NCI-H510A treated with DMSO at 0.1 percent for 48 hours (cell line): ENCODE measurements around the gene PHKB.
"Not testable (repeated sequence)": the region's sequence is repeated elsewhere in the genome, so short reads cannot be mapped to it uniquely, and the experiment has no call there.

Source experiments
- DNase-seq: peaks from one replicate; lab custom pipeline; 2025; lab: John Stamatoyannopoulos, UW

The PHKB gene

DNA sequence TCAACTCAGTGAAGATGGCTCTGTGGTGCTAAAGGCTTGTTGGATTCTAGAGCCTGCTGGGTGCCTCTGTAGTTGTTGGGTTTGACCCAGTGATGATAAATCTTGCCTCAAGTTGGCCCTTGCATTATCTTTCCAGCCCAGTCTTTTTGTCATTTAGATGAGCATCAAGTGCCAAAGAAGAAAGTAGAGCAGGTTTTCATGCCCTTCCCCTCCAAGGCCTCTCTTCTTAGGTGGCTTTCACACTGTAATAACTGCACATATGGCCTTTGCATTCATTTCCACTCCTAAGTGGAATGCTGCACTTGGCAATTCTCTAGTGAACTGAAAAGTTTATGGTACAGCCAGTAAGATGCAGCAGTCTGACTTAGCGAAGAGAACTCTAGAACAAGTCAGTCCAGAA is 165.1 kb downstream of the PHKB start:
- no peak for DNase-seq

DNA sequence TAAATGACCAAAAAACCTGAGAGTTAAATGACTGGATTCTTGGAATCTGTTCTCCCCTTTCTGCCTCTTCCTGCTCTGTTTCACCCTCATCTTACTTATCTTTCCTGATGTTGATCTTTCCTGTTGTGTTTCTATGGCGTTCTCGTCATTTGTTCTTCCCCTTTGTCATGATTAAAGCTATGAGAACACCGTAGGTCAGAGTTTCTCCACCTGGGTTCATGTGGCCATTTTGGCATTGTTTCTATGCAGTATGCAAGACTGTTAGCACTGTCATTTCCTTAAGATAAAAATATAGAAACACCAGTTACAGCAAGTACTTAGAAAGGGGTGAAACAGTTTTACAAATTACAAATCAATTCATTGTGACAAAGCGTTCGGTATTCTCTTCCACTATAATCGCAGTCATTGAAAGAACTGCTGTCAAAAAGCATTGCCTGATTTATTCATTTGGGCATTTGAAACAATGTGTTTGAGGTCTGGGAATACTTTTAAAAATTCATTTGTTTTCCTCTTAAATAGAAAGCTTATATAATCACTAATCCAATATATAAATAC is 166.0 kb downstream of the PHKB start:
- DNase-seq, result no peak

DNA sequence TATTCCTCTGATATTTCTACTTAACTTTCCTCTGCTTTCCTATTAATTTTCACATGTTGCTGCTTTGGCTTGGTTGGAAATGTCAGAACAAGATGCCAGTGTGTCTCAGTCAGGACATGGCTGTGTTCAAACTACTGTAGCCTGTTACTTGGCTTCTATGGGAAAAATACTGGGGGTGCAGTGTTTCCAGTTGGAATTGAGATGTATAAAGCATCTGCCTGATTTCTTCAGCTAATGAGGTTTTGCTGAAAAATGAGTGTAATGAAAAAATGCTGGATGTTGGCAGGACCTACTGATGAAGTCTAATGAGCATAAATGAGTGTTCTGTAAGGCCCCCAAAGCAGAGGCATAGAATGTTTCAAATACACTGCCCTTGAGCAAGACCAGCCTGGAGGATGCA is 166.6 kb downstream of the PHKB start:
- no peak for DNase-seq

DNA sequence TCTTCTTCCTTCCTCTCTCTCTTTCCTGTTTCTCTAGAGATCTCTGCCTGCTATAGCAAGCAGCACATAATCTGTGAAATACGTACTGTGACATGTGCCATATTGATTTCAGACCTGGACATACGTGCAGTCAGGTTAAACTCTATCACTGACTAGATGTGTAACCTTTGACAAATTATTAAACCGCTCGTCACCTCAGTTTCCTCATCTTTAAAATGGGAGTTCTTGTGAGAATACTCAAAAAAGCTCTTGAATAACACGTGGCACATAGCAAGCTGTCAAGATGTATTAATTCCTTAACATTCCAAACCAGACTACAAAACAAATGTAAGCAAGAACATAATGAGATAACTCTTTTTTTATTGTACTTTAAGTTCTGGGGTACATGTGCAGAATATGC is 170.0 kb downstream of the PHKB start:
- DNase-seq, result no peak

DNA sequence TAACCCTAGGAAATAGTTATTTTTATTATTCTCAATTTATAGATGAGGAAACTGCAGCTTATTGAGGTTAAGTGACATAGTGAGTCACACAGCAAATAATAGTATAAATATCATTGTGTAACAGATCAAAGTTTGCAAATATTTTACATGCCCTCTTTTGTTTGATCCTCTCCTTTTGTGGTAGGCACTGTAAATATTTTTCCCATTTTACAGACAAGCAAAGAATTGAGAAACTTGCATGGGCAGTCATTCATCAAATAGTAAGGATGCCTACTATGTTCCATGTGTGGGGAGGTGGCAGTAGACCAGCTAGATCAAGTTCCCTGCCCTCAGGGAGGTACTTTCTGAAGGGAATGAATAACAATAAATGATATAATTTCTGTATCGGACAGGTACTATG is 173.0 kb downstream of the PHKB start:
- DNase-seq, result no peak

DNA sequence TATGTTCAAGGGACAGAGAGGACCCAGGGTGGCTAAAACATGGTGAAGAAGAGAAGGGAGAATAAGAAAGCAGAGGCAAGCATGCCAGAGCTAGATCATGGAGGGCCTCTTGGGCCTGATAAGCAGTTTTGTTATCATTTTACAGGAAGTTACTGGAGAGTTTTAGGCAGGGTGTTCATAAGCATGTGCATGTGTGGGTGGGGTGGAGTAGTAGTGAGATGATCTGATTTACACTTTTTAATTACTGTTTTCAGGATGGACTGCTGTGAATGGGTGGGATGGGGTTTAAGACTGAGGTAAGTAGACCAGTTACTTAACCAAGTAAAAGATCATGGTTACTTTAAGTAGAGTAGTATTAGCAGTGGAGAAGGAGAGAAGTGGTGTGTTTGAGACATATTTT is 173.6 kb downstream of the PHKB start:
- DNase-seq, result no peak

DNA sequence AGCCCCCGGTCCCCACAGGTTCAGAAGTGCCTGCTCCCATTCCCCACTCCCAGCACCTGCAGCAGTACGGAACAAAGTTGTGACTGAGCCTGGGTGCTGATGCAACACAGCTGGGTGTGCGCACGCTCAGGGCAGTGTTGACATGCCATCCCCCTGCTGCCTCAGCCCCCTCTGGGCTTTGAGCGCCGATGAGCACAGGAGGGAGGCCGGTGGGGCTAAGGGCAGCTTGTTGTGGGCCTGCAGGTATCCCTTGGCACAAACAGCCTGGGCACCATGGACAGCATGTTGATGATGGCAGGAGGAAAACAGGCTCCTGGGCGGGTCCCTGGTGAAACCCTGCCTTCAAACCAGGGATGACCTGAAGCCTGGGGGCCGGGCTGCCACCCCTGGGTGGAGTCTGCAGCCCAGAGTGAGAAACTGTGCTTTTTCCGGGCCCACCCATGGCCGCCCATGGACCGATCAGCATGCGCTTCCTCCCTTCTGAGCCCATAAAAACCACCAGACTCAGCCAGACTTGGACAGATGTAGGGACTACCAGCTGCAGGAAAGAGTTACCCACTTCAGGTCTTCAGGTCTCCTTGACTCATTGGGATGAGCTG is 175.5 kb downstream of the PHKB start:
- DNase-seq, result no peak

DNA sequence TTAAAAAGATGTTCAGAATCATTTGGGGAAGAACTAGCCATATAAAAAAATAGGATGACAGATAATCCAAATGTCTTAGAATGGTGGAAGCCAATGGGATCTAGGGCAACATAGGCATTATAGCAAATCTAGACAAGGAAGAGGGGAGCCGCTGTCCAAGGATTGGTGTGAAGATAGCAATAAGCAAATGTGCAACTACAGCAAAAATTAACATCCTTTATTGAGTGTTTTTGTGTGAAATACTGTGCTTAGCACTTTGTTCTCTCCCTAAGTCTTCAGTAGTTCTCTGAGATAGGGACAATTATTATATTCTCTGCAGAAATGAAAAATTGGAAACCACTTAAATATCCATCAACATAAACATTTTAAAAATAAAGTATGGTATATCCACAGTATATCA is 177.0 kb downstream of the PHKB start:
- no peak for DNase-seq

DNA sequence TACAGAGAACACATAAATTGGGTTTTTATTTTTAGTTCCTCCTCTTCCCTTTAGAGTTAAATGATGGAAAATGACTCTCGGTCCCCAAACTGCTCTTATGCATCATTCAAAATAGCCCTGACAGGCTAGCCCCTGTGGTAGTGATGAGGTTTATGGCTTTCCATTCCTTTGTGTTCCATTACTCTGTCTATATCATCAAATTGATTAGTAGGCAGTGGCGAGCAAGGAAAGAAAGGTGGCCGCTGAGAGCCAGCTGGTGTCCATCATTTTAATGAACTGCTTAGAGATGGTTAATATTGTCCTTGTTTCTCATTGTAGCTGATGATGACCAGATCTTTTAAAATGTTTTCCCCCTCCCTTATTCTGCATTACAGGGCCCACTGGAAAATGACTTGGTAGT is 179.5 kb downstream of the PHKB start:
- no peak for DNase-seq

DNA sequence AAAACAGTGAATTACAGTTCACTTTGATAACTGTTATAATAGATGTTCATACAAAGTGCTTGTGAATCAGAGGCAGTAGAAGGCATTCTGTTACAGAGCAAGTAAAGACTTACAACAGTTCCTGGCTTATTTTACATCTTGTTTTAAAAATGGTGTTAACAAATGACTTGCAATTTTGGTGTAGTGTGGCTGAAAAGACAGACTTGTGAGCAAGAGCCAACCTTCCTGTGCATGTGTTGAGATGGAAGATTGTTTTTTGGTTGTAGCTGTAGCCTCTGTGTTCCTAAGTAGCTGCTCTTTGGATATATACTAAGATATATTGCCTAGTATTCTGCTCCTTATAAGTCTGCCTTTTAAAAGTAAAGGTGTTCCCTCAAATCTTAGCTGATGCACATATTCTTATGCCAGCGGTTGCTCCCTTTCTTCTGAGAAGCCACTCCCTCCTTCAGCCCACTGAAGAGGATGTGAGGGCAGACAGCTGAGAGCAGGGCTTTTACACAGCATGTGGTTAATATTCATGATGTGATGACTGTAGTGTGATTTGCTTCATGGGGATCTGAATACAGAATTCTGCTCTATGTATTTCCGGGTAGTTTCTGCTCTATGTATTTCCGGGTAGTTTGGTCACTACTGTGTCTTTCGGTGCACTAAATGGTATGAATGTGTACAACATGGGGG is 182.3 kb downstream of the PHKB start:
- no peak for DNase-seq

DNA sequence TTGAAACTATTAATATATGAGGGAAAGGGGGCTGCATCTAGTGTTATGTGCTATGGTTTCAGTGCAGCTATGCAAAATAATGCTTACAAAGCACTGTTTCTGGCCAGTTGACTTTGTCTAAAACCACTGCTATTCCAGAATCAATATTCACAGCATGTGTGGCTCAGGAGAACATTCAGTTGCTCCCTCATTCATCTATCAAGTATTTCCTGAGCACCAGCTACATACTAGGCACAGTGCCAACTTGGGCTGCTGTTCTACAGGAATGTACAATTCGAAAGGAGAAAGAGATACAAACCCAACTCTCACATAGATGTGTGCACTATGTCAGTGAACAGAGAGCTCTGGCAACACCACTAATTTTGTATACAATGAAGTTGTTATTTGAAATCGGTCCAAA is 183.0 kb downstream of the PHKB start:
- no peak for DNase-seq

DNA sequence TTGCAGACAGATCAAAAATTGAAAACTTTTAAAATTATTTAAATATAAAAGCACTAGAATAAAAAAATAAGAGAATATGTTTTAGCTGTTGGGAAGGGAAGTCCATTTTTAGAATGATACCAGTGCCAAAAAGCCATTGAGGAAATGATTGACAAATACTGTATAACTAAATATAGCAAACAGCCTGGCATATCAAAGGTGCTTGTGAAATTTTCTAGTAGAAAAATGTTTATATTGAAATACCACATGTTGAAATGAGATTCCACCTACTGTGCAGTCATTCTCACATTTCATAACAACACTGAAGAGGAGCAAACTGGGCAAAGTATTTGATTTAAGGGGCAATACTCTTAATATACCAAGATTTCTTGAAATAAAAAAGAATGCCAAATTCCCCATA is 183.5 kb downstream of the PHKB start:
- no peak for DNase-seq

DNA sequence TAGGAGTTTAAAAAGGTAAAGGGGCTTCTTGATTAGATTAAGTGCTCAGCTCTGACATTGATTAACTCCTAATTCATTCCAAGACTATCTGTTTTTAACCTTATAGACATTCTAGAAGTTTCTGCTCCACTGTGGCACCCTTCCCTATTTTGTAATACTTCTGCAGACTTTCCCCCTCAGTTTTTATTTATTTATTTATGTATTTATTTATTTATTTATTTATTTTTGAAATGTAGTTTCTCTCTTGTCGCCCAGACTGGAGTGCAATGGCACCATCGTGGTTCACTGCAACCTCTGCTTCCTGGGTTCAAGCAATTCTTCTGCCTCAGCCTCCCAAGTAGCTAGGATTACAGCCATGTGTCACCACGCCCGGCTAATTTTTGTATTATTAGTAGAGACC is 185.8 kb downstream of the PHKB start:
- DNase-seq, result no peak

DNA sequence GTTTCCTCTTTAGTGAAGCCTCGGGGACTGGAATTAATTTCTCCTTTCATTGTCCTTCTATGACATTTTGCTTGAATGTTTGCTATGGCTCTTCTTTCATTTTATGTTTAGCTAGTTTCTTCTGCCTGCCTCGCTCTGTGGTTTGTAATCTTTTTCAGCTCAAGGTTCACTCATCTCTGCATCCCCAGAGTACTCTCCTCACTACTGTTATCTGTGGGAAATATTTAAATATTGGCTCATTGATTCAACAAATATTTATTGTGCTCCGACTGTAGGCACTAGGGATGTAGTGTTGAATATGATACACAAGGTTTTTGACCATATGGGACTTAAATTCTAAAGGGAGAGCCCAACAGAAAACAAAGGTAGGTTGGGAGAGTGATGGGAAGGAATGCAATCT is 195.9 kb downstream of the PHKB start:
- DNase-seq, result no peak

DNA sequence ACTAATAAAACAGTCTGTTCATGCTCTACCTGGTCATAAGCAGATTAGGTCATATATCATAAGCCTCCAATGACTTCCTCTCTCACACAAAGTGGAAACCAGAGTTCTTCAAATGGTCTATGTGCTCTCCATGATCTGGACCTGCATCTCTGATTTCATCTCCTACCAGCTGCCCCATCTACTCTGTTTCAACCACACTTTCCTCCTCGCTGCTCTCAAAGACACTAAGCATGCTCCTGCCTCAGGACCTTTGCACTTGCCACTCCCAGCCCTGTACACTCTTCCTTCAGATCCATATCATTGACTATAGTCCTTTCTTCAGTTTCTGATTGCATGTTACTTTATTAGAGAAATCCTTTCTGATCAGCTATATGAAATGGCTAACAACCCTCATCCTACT is 196.8 kb downstream of the PHKB start:
- no peak for DNase-seq

DNA sequence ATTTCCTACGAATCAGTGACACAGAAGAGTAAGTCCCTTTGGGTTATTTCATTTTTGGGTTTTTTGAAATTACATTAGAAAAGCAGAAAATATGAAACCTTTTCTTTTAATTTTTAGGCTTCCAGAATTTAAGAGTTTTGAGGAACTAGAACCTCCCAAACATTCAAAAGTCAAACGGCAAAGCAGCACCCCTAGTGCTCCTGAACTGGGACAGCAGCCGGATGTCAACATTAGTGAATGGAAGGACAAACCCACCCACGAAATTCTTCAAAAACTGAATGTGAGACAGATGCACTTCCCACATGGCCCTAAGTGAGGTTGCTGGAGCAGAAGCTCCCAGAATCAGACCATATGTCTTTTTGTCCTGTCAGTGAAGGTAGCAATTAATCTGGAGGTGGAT is 199.4 kb downstream of the PHKB start:
- no peak for DNase-seq

DNA sequence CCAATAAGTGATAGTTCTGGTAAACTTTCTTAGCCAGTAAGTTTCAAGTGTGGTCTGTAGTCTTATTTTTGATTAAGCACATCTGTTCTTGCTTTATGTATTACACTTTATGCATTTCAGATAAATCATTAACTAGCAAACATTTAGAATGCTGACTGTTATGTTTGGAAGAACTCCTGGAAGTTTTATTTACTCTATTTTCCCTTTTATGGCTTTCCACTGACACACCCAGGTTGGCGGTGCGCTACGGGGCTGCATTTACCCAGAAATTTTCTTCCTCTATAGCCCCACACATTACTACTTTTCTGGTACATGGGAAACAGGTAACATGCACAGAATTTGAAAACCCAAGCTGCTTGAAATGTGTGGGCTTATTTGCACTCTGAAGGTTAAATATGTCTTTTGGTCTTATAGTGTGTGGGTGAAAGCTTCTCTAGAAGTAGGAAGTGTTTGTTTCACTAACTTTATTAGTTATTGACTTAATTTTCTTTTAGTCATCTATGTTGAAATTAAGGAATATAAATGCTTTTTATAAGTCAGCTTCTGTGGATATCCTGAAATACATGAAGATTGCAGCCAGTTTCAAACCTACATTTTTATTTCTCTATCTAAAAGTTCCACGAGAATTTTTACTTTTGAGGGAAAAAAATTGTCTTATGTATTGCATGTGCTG is 203.7 kb downstream of the PHKB start:
- no peak for DNase-seq

DNA sequence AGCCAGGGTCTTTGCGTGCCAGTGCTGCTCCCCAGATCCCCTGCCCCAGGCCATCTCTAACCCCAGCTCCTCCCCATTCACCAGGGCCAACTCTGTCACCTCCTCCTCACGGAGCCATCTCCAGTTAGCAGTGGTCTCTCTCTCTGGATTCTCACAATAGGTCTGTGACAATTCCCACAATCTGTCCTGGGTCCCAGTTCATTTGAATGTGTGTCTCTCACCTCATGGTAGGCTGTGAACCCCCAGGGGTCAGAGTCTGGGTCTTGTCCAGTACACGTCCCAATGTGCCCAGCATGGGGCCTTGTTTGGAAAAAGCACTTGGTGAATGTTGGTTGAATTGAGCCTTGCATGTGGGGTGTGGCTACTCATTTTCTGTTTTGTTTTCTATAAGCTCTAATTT is 205.3 kb downstream of the PHKB start:
- no peak for DNase-seq

DNA sequence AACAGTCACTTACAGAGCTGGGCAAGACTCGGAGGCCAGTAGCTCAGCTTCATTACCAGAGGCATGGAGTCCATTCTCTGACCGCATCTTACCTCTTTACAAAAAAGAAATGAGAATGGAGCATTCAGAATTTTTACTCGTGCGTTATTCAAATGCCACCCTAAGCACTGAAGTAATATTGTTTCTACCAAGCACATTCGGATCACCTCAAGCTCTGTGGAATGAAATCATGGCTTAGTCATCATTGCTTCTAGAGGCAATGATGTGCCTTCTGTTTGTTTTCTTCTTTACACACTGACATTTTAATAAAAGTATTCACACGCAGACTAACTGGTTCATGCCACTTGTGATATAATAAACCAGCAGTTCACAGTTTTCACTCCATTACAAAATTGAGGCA is 206.8 kb downstream of the PHKB start:
- no peak for DNase-seq

DNA sequence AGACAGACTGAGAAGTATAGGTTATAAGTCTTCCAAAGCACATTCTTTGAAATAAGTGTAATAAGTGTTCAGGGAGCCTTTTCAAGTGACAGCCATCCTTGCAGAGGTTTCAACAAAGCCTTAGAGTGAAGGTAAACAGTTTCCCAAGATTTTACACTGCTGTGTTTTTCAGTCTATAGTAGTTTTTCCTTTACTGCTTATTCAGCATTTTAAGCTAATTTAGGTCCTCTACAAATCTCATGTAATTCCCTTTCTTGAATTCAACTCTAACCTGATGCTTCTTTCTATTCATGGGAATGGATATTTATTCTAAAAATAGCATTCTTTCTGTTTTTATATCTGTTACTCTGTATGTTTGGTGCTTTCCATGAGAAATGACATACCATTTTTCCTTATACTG is 211.3 kb downstream of the PHKB start:
- DNase-seq, result no peak

DNA sequence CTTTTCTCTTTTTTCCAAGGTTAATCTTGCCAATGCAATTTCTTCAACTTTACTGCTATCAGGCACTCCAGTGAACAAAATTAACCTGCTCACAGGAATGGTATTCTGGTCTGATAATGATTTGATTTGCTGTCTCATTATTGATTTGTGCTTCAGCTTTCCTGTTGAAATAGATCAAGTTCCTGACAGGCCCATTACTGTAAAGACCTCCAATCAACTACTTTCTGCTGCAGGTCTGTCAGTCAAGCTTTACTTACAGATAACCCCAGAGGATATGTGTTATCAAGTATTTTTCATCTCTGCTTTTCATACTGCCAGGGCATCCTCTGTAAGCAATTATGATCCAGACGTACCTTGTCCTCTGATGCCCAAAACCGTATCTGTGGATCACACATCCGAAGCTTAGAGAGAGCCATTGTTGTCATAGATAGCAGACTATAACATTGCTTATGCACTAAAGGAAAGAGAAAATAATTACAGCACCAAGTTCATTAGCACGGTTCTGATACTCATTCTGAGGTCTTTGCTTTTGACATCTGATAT is 215.6 kb downstream of the PHKB start:
- DNase-seq, result no peak

DNA sequence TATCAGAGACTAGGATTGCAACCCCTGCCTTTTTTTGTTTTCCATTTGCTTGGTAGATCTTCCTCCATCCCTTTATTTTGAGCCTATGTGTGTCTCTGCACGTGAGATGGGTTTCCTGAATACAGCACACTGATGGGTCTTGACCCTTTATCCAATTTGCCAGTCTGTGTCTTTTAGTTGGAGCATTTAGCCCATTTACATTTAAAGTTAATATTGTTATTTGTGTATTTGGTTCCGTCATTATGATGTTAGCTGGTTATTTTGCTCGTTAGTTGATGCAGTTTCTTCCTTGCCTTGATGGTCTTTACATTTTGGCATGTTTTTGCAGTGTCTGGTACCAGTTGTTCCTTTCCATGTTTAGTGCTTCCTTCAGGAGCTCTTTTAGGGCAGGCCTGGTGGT is 220.4 kb downstream of the PHKB start:
- not testable (repeated sequence) for DNase-seq

DNA sequence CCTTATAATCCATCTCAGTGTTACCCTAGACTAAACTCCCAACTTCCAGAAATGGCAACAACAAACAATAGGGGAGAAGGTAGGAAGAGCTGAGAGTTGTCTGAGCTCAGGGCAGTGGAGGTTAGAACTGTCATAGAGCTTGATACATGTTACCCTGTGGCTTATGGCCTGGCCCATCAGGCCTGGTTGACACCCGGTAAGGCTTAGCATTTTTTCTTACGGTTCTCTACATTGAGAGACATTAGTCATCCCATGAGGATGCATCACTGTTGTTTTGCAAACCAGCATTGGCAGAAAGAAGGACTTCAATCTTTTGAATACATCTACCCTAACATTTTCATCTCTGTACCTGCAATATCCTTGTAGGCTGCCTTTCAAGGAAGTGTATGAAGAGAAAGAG is 226.6 kb downstream of the PHKB start:
- DNase-seq, result no peak
